Stromal cell of bone marrow (primary cell): Measurements from ENCODE around the gene C3orf18.
"Not testable (repeated sequence)": the region's sequence is repeated elsewhere in the genome, so short reads cannot be mapped to it uniquely, and the experiment has no call there.

Experiments used
- DNase-seq: peaks from one replicate; pipeline ENCODE4 v3.0.0-alpha.2; 2012; ENCODE audit warnings: low read depth

C3orf18 gene

DNA sequence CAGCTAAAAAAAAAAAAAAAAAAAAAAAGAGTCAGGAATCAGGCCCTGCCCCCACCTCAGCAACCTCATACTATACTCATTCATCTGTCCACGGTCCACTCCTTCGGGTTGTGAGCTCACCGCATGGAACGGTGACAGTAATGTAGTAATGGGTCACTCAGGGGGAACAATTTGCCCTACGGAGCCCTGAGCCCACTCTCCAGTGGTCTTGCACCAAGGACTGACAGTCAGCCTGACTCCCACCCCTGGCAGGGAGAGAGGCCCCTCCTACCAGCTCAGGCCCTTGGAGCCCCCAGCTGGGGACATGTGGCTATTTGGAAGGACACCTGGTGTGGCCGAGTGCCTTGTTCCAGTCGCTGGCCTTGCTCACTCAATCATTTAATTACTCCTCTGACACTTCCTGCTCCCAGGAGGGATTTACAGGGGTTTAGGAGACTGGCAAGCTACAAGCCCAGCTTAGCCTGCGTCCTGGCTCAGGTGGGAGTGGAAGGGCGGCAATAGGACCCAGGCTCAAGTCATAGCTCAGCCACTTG lies 44.2 kb downstream of the C3orf18 start:
- DNase-seq = no peak

DNA sequence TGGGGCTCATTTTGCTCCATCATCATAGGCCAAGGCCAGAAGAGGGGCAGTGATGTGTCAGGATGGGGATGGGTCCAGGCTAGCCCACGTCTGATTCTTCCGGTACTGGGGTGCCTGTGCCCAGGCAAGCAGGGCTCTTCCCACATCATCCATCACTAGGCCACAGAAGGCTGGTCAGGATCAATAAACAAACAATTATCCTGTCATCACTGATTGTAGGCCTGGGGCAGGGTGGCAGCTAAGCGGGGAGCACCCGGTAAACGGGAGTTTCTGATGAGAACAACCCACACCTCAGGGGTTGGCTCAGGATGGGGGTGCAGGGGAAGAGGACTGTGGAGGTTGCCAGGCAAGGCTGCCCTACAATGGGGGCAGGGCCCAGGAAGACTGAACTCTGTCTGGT lies 46.0 kb downstream of the C3orf18 start:
- DNase-seq = no peak

DNA sequence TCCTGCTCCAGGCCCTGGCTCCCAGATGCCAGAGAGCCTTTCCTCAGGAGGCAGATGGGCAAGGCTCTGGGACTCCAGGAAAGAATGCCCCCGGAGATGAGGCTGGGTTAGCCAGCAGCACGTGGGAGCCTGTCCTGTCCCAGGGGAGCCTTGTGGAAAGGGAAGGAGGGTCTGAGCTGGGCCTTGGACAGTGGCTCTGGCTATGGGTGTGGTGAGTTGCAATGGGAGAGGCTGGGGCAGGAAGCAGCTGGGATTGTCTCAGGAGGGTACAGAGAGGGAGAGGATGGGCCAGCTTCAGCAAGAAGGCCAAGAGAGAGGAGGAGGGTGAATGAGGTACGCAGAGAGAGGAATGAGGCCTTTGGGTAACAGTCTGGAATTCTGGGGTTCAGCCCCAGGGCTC lies 46.7 kb downstream of the C3orf18 start:
- DNase-seq = no peak

DNA sequence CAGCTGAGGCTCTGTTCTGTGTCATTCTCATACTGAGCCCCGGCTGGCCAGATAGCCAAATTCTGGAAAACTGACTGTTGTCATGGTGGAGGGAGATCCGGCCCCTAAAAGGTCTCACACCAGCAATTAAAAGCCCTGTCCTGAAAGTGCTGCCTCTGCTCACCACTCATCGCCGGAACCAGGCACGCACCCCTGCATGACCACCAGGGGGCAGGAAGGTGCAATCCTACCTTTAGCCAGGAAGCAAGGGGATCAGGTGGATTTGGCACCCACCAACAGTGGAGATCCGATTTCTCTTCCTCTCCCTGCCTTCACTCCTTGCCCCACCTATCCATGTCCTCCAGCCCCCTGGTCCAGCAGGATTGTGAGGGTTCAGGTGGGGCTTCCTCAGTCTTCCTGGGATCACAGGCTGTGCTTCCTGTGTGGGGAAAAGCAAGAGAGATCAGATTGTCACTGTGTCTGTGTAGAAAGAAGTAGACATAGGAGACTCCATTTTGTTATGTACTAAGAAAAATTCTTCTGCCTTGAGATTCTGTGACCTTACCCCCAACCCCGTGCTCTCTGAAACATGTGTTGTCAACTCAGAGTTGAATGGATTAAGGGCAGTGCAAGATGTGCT lies 48.0 kb downstream of the C3orf18 start:
- DNase-seq = peak; percentile 11

DNA sequence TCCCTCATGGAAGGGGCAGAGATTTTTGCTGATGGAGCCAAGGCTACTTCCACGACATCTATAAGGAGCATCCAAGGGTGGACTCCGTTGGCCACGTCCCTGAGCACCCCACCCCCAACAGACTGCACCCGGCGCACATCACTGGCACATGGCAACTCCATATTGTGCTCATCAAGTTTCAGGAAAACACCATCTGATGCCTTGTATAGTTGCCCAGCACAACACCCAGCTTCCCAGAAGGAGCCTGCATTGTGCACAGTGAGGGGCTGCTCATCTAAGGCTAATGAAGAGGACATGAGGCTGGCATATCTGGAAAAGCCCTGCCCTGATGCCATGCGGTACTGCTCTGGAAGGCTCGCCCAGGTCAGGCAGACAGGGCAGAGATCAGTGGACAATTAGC lies 49.1 kb downstream of the C3orf18 start:
- no peak for DNase-seq

DNA sequence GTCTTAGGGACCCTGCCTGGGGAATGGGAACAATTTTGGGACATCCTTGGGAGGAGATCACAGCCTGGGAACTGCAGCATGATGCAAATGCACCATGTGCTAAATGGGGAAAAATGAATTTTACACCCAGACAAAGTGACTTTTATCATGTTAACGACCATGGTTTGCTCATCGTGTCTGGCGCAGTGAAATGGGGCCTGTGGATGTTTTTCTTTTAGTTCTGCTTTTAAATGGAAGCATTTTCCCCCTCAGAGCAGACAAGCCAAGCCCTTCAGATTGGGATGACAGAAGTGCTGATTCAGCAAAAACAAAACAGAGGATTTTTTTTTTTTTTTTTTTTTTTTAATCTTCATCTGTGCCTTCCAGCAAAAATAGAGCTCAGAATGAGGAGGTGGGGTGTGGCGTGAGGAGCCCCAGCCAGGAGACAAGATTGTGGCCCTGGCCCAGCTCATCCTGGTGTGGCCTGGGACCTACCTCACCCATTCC lies 49.8 kb downstream of the C3orf18 start:
- no peak for DNase-seq

DNA sequence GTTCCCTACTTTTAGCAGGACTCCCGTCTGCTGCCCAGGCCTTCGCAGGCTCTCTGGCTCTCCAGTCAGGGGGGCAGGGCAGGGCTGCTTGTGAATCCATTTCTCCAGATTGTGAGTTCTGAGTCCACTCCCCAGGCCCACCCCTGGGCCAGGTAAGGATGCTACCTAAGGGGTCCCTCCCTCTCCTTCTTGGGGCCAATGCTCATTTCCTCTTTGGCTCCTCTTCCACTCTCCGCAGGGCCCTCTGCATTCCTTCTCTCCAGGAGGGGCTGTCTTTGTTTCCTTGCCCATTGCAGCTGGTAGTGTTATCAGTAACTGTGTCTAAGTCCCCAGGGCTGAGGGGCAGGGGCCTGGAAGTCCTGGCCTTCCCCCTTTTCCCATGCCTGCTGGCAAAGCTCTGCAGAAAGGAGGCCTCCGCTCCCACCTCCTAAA lies 51.1 kb downstream of the C3orf18 start:
- no peak for DNase-seq

DNA sequence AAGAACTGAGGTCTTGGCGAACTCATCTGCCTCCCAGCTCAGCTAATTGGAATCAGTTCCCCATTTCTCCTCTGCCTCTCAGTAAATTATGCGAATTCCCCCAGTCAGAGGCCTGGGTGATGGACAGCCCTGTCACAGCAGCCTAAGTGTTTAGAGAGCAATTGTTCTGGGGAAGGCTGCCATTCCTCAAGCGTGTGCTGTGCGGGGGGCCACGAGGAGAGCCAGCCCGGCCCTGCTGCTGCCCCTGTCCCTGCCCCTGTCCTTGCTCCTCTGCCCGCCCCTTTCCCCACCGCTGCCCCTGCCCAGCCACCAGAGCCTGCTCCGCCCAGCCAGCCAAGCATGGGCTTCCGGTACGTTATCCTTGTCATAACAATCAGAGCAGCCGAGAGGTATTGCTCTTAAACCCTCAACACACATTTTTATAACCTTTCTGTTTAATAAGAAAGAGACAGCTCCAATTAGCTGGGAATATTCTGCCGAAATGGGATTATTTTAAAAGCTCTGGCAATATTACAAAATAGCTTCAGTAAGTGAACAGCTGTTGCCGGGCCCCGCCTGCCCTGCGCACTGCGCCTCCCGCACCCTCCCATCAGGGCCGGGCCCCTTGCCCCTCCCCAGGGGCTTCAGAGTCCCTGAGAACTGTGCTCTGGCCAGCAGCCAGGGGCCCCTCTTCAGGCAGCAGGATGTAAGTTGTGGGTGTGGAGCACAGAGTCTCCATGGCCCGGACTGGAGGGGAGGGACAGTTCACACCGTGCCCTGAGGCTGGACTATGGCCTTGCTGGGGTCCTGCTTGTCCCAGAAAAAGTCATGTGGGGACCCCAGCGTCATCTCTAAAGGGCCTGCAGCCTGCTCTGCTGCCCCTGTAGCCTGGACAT lies 51.7 kb downstream of the C3orf18 start:
- DNase-seq = no peak

DNA sequence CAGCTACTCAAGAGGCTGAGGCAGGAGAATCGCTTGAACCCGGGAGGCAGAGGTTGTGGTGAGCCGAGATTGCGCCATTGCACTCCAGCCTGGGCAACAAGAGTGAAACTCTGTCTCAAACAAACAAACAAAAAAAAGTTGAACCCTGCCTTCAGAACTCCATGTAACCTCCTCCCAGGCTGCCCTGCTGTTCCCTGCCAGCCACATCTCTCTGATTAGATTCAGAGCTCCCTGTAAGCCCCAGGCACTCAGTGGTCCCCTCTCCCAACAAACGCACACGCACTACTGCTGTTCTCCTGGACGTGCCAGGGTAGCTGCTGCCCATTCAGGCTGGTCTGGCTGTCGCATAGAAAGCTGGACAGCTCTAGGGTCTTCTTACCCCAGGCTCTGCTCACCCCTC lies 54.6 kb downstream of the C3orf18 start:
- DNase-seq = not testable (repeated sequence)

DNA sequence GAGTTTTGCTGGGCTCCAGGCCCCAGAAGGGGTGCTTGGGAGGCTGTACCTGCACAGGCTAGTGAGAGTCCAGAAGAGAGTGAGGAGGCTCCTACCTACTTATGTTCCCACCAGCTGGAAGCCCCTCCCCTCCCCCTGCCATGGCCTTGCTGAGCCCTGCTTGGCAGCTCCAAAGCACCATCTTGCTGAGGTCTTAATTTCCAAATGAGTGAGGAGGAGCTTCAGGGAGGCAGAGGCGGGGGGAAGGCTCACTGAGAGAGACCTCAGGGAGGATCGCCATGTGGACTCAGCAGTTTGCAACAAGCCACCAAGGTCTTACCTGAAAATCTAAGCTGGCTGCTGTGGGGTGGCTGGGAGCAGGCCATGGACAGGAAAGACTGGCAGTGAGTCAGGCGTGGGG lies 55.4 kb downstream of the C3orf18 start:
- no peak for DNase-seq

DNA sequence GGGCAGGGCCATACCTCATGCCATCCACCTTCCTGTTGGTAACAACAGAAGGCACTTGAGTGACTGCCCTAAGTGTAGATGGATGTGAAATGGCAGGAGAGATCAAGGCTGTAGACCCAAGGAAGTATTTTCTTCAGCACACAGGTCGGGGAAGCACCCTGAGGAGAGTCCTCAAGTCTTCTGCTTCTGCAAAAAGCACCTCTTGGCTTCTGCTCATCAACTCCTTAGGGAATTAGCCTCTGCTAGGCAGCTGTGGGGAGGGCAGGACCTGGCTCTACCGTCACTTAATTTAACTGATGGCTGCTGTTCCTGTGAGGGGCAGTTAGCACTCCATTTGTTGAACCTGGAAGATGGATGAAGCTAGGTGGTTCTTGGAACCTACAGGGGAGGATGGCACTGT lies 57.2 kb downstream of the C3orf18 start:
- DNase-seq = no peak

DNA sequence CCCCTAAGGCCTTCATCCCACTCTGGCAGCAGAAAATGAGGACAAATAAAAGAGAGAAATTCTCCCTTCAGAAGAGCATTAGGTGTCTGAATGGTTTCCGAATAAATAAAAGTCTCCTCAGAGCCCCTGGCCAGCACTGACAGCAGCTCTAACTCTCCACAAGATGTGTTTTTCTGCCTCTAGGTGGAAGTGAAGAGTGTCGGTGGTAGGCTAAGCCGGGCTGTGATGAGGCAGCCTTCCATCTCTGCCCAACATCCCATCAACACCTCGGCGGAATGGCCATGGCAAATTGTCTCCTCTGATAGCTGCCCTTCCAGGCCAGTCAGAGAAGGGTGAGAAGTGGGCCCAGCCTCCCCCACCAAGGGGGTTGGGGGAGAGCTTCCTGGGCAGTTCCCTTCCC lies 57.8 kb downstream of the C3orf18 start:
- DNase-seq = no peak

DNA sequence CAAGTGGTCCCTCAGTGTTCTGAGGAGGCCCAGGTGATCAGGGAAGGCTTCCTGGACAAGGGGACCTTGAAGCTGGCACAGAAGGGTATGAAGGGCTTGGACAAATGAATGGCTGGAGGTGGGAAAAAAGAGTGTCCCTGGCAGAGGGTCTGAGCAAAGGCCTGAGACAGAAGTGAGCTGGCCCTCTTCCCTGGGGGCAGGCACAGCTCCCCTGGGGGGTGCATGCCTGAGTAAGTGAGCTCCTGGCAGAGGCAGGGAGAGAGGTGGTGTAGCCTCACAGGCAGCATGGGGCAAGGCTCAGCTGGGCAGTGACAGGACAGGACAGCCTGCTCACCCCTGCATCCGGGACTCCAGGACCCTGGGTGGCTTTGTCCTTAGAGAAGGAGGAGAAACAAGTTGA lies 58.7 kb downstream of the C3orf18 start:
- no peak for DNase-seq
